Central memory CD4-positive, alpha-beta T cell (primary cell): ENCODE measurements around the gene TRIM29.

ENCODE experiments used
- DNase-seq: peaks from one replicate; pipeline ENCODE4 v3.0.0; 2022

Gene TRIM29

GRCh38 chr11:120061761-120062560 is 76.0 kb downstream of the TRIM29 start:
- DNase-seq, result no peak
